Peyer's patch (tissue), 4 donors: ENCODE measurements around the gene QRFP.

Experiments
- POLR2A ChIP-seq, 2 donors: fragments of 450-650 bp; IDR thresholded peaks; one replicate each; pipeline ENCODE4 v1.5.1; 2017; ENCODE audit warnings: antibody characterized with exemption in 2 of 2, mild to moderate bottlenecking in 2 of 2, moderate library complexity in 2 of 2
- TF ChIP-seq, protein P1 (sequence below), 6 experiments: fragments of 450-650 bp in 4 of 6; fragments of 200-600 bp in 2 of 6; sonication (generic) in 1 of 6; IDR thresholded peaks; one replicate each; pipeline ENCODE4 v1.5.1; 2017 to 2019; ENCODE audit warnings: antibody characterized with exemption in 6 of 6, mild to moderate bottlenecking in 3 of 6, moderate library complexity in 1 of 6

DNA sequence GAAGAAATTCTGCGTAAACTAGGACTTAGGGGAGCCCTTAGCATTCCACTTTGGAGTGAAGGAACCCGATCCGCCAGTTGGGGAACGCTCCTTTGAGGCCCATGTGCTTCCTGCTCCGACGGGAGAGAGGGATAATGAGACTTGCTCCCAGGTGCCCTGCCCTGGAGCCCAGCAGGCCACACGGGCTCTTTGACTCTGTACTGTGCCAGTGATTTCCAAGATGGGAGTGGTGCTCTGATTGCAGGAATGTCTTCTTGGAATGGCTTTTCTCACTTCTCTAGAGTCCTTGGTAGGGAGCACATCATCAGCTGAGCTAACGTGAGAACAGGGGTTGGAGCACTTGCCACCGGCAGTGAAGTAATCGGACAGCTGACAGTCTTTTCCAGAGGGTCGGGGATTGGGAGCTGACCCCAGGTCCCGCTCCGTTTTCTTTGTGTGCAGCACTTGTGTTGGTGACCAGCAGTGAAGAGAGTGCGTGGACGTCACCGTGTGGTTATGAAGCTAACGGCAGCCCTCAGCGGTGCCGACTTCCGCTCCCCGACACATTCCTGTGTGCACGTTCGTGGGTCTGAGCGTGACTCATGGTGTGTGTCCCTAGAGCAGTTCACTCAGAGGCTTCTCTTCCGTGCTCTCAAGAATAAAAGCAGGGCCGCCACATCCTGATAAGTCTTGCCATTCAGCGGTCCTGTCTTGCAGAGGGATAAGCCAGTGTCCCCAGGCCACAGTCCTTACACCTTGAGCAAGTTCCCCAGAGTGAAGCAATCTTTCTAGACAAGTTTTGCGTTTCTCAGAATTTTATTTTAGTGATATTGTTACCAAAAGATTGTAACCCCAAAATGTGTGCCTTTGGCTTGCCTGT is 35.9 kb downstream of the QRFP start:
- TF ChIP-seq, protein P1, sequence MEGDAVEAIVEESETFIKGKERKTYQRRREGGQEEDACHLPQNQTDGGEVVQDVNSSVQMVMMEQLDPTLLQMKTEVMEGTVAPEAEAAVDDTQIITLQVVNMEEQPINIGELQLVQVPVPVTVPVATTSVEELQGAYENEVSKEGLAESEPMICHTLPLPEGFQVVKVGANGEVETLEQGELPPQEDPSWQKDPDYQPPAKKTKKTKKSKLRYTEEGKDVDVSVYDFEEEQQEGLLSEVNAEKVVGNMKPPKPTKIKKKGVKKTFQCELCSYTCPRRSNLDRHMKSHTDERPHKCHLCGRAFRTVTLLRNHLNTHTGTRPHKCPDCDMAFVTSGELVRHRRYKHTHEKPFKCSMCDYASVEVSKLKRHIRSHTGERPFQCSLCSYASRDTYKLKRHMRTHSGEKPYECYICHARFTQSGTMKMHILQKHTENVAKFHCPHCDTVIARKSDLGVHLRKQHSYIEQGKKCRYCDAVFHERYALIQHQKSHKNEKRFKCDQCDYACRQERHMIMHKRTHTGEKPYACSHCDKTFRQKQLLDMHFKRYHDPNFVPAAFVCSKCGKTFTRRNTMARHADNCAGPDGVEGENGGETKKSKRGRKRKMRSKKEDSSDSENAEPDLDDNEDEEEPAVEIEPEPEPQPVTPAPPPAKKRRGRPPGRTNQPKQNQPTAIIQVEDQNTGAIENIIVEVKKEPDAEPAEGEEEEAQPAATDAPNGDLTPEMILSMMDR (IDR thresholded peaks at IDR 0.05) = peak in 3 of 6 experiments; percentile 32 to 46 (median 40)
- TF ChIP-seq POLR2A (IDR thresholded peaks at IDR 0.05) = no peak
